D341Med (cell line): ENCODE measurements around the gene EVI5L.
"Not testable (repeated sequence)": the region's sequence is repeated elsewhere in the genome, so short reads cannot be mapped to it uniquely, and the experiment has no call there.

ENCODE experiments used
- DNase-seq: peaks from one replicate; pipeline ENCODE4 v3.0.0; 2012; ENCODE audit warnings: low spot score

EVI5L gene

GRCh38 chr19:7872306-7873204 is 42.5 kb downstream of the EVI5L start:
- no peak for DNase-seq

DNA sequence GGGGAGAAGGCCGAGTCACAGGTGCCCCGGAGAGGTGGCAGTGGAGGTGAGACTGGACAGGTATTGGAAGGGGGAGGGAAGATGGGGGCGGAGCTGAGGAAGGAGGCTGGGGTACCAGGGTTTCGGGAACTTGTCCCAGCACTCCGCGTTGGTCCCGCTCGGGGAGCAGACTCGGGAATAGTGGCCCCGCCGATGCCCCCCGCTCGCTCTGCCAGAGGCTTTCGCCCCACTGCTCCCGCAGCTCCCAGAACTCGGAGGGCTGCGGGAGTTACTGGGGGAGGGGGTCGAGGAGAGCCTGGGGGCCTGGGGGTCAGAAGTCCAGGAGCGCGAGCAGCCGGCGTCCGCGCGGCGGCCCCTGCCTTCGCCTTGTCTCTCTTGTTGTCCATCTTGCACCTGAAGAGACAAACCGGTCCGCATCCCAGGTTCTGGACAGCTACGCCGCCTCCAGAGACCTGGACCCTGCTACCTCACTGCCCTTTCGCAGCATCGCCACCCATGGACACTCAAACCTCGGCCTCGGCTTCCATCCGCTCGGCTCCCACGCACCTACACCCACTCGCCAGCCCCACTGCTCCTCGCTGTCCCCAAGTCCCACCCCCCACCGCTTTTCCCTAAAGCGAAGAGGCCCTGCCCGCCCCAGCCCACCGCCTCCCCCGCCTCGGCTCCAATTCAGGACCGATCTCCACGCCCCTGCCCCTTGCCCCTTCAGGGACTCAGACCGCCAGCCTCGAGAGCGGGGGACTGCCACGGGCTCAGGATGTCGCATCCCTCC is 43.5 kb downstream of the EVI5L start:
- DNase-seq: no peak

DNA sequence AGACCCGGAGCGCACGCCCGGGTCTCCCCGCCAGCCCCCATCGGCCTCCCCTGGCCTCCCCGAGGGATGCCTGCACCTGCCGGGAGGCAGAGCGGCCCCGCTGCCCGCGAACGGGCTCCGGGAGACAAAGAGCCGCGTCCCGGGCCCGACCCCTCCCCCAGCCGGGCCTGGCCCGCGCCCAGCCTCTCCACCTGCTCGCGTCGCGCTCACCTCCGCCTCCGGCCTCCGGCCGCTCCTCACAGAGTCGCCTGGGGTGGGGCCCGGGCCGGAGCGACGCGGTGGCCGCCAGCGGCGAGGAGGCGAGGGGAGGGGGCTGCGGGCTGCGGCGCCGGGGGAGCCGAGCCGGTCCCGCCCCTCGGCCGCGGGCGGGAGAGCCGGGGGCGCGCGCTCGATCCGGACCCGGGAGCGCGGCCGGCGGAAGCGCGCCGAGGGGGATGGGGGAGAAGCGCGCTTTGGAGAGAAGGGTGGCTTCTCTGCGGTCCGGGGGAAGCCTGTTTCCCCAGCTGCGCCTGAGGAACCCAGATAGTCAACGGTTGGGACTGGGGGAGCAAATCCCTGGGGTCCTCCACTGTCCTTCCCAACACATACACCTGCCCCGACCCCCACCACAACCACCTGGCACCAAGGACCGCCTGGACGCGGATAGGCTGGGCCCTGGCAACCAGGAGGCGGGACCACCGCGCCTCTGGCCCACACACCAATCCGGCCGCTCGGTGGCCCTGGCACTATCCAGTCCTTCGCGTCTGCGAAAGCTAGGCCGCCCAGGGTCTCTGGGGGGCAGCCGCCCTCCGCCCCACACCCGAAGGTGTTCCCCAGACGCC is 44.3 kb downstream of the EVI5L start, which contains the start of gene PRR36:
PRR36 (minus strand) TSS at position 315 of the 821 bp plus-strand sequence. CDS start 701 bp downstream, outside the sequence.
- DNase-seq: peak; percentile 93

DNA sequence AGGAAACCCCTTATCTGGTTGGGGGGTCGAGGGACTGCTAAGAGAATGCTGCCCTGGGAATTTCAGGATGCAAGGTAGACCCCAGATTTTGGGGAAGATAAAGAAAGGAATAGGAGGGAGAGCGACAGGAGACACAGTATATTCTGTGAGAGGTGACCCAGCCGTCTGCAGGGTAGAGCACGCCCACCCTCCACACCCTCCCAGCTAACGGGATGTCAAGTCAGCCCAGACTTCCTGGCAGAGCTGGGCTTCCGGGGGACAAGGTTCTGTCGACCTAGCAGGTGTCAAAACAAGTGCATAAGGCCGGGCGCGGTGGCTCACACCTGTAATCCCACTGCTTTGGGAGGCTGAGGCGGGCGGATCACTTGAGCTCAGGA is 44.9 kb downstream of the EVI5L start:
- DNase-seq: no peak

GRCh38 chr19:7877249-7877836 is 47.3 kb downstream of the EVI5L start:
- DNase-seq: no peak

DNA sequence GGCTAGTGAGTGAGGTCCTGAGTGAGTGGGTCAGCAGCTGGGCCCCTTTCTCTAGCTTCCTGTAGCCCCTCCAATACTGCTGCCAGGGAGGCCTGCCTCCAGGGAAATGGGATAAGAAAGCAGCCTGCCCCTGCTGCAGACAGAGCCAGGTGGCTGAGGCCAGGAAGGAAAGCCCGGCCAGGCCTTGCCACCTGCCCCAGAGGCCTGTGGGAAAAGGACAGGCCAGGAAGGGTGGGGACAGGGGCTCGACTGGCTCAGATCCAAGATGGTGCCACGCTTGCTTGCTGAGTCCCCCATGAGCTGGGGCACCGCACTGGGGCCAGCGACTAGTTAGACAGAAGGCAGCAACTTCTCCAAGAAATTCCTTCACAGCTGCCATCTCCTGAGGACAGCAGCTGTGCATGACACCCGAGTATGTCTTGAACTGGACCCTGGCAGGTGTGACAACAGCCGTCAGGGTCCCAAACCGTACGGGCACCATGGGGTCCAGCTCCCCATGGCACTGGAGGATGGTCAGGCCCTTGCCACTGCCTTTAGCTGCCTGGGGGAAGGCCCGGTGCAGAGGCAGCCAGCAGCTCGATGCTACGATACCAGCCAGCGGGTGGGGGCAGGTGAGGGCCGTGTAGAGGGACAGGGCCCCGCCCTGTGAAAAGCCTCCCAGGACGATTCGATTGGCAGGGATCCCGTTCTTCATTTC is 49.2 kb downstream of the EVI5L start:
- DNase-seq: no peak

- no peak for DNase-seq
Measured at GRCh38 chr19:7879836-7880235, 49.8 kb downstream of the EVI5L start.

GRCh38 chr19:7881910-7882309 is 51.9 kb downstream of the EVI5L start:
- DNase-seq: no peak

GRCh38 chr19:7883105-7883504 is 53.1 kb downstream of the EVI5L start:
- DNase-seq: no peak

GRCh38 chr19:7883796-7884570 is 54.0 kb downstream of the EVI5L start:
- DNase-seq: no peak

GRCh38 chr19:7885818-7886217 is 55.8 kb downstream of the EVI5L start:
- DNase-seq: no peak

- DNase-seq: no peak
Measured at GRCh38 chr19:7887408-7888144, 57.6 kb downstream of the EVI5L start.

DNA sequence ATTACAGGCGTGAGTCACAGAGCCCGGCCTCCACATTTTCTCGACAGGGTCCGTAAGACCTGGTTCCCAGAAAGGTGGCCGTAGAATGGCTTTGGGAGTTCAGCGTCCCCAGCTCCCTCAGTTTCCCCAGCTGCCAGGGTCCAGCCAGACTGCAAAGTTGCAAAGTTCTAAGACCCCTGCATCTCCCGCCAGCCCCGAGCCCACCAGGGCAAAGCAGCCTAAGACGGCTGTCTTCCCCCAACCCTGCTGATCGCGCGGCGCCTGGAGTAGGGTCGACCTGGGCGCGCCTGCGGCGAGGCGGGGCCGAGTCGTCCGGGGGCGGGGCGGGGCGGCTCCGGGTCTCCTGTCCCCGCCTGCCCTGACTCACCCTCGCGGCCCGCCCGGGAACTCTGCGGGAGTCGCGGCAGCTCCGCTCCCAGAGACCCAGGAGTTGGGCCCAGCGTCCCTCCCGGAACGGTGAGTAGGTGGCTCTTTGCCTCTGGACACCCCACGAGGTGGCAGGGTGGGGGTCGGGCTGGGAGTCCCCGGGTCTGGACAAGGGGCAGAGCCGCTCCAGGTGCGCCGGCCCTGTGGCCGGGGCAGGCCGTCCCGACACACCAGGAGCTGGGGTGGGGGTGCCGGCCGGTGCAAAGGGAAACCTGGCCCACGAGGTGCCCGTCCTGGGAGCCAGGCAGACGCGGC is 58.3 kb downstream of the EVI5L start, which contains the start of gene LRRC8E:
LRRC8E (plus strand) TSS at position 366 of the 681 bp plus-strand sequence. CDS start 7,094 bp downstream, outside the sequence.
- DNase-seq: peak; percentile 66

DNA sequence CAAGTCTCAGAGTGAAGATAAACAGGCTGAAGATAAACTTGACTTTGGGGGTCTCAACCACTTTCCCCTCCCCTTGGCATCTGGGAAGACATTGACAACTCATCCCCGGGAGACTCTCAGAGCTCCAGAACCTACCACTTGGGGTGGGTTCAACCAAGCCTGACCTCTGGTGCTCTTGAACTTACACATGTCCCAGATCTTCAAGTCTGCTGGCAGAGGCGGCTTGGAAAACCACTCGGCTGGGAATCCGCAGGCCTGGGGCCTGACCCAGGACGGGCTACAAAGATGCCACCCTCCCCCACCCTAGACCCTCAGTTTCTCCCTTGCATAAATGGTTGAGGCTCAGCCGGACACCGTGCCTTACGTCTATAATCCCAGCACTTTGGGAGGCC is 58.8 kb downstream of the EVI5L start:
- DNase-seq: no peak

GRCh38 chr19:7893362-7894101 is 63.5 kb downstream of the EVI5L start:
- not testable (repeated sequence) for DNase-seq

- no peak for DNase-seq
Measured at GRCh38 chr19:7894612-7895309, 64.7 kb downstream of the EVI5L start.

DNA sequence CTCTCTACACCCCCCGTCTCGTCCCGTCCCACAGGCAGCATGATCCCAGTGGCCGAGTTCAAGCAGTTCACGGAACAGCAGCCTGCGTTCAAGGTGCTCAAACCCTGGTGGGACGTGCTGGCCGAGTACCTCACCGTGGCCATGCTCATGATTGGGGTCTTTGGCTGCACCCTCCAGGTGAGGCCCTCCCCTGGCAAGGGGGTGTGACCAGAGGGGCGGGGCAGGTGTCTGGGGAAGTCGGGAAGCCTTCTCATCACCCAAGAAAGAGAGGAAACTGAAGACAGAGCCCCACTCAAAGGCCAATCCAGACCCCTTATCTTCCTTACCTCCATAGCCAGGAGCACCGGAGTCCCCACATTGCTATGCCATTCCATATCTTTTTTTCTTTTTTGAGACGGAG is 65.5 kb downstream of the EVI5L start:
- no peak for DNase-seq

DNA sequence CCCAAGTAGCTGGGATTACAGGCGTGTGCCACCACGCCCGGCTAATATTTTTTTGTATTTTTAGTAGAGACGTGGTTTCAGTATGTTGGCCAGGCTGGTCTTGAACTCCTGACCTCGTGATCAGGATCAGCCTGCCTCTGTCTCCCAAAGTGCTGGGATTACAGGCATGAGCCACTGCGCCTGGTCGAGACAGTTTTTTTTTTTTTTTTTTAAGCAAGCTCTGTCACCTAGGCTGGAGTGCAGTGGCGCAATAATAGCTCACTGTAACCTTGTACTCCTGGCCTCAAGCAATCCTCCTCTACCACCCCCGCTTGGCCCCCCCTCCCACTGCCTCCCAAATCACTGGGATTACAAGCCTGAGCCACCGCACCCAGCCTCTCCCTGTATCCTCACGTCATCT is 67.3 kb downstream of the EVI5L start:
- DNase-seq: no peak
